H1 (cell line): Measurements from ENCODE around the gene RSRC2.

Experiments used
- TF ChIP-seq, protein P1 (sequence below), 3 experiments: IDR thresholded peaks; 1 replicate in 2 of 3; 2 replicates in 1 of 3; pipeline versions ENCODE4 v1.5.1 to v1.6.1; 2011; ENCODE audit warnings: low read length in 3 of 3, mild to moderate bottlenecking in 3 of 3, inconsistent platforms in 2 of 3, low read depth in 1 of 3, moderate library complexity in 1 of 3; ENCODE audit not compliant: insufficient read depth in 1 of 3; ENCODE audit errors: control extremely low read depth in 1 of 3
- TF ChIP-seq, protein P2 (sequence below): IDR thresholded peaks from 2 replicates; pipeline ENCODE4 v1.6.1; 2011; ENCODE audit warnings: low read length, improper control_type of control experiment

DNA sequence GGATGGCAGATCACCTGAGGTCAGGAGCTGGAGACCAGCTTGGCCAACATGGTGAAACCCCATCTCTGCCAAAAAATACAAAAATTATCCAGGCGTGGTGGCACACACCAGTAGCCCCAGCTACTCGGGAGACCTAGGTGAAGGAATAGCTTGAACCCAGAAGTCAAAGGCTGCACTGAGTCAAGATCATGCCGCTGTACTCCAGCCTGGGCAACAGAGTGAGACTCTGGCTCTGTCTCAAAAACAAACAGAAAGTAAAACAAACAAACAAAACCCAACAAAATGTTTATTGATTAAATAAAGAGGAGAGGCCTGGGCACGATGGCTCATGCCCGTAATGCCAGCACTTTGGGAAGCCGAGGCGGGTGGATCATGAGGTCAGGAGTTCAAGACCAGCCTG, 31.5 kb downstream of the RSRC2 start:
- TF ChIP-seq, protein P1, sequence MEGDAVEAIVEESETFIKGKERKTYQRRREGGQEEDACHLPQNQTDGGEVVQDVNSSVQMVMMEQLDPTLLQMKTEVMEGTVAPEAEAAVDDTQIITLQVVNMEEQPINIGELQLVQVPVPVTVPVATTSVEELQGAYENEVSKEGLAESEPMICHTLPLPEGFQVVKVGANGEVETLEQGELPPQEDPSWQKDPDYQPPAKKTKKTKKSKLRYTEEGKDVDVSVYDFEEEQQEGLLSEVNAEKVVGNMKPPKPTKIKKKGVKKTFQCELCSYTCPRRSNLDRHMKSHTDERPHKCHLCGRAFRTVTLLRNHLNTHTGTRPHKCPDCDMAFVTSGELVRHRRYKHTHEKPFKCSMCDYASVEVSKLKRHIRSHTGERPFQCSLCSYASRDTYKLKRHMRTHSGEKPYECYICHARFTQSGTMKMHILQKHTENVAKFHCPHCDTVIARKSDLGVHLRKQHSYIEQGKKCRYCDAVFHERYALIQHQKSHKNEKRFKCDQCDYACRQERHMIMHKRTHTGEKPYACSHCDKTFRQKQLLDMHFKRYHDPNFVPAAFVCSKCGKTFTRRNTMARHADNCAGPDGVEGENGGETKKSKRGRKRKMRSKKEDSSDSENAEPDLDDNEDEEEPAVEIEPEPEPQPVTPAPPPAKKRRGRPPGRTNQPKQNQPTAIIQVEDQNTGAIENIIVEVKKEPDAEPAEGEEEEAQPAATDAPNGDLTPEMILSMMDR (IDR thresholded peaks at IDR 0.05; ENCODE audit: control extremely low read depth in 1 of 3, insufficient read depth in 1 of 3, low read depth in 1 of 3, low read length in 3 of 3) = no peak
- TF ChIP-seq, protein P2, sequence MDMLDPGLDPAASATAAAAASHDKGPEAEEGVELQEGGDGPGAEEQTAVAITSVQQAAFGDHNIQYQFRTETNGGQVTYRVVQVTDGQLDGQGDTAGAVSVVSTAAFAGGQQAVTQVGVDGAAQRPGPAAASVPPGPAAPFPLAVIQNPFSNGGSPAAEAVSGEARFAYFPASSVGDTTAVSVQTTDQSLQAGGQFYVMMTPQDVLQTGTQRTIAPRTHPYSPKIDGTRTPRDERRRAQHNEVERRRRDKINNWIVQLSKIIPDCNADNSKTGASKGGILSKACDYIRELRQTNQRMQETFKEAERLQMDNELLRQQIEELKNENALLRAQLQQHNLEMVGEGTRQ = no peak
